Measurements from ENCODE around the gene CBR3. TPM values are rescaled to one million over a fixed set of nuclear protein-coding genes. Genes with fewer than 3 reads are reported as not detected.

CBR3 gene
- total RNA-seq, 1 experiment from 2014 or later = 1.7 TPM

- intact Hi-C loops (cut with micrococcal nuclease) = no loop called here
- RAD21 ChIA-PET (ENCODE audit: low non-redundant PET in 1 of 2, low total read pairs in 2 of 2, uncharacterized antibody in 2 of 2, unreplicated experiment in 2 of 2) = no interaction called here
- DNase-seq (ENCODE audit: low read depth, low spot score) (no peak), ATAC-seq (peak; percentile 70)
- CTCF ChIA-PET = interaction anchor here (1.7 kb wide), 1 partner anchor 48 kb away, joined by 4 read pairs; no protein-coding TSS in a partner anchor
- no peak overlapping the region for H3K9ac ChIP-seq (ENCODE audit: low read length)
- H3K9me3 ChIP-seq (ENCODE audit: control insufficient read depth in 1 of 2, insufficient read depth in 1 of 2, low read depth in 1 of 2, low read length in 2 of 2) = no peaks in the 10 kb centered on the region
- peaks cover 7 to 15% of the 10 kb centered on the region in 2 experiments for H3K4me1 ChIP-seq (ENCODE audit: control insufficient read depth in 1 of 2, insufficient read depth in 2 of 2, low read length in 2 of 2)
- no peak overlapping the region for H3K27ac ChIP-seq (ENCODE audit: low read depth, low read length)
- BruUV-seq (replicated peaks) = no TSS peak
- peaks cover 1% of the 10 kb centered on the region for H3K79me2 ChIP-seq (ENCODE audit: insufficient read depth, low read length)
- H3K4me3 ChIP-seq (replicated peaks in 1 of 2; ENCODE audit: low read depth in 1 of 2, low read length in 2 of 2) = no peak overlapping the region
- no peak overlapping the region for H2AFZ ChIP-seq (ENCODE audit: low read depth, low read length, poor library complexity, severe bottlenecking)
- no peaks in the 10 kb centered on the region for H3K9me2 ChIP-seq (ENCODE audit: insufficient read depth)
- no peaks in the 10 kb centered on the region for H3K27me3 ChIP-seq (ENCODE audit: insufficient read depth, low read length)
- POLR2A ChIA-PET = no interaction called here
- H3K36me3 ChIP-seq (ENCODE audit: control insufficient read depth in 1 of 2, insufficient read depth in 2 of 2, low read length in 2 of 2) = no peaks in the 10 kb centered on the region; a peak in 1 of 4 replicates
- peak overlapping the region; percentile 59 for H3K4me2 ChIP-seq (ENCODE audit: low read length)
- TF ChIP-seq POLR2A (IDR thresholded peaks at IDR 0.05; ENCODE audit: borderline replicate concordance, extremely low read depth, insufficient read depth, insufficient read length) (no peak), POLR2AphosphoS5 (IDR thresholded peaks at IDR 0.05; ENCODE audit: low read depth, low read length) (no peak), YY1 (IDR thresholded peaks at IDR 0.05; ENCODE audit: extremely low read depth, insufficient replicate concordance, low read depth, low read length) (no peak), SRF (IDR thresholded peaks at IDR 0.05; ENCODE audit: low read depth) (no peak), ATF3 (IDR thresholded peaks at IDR 0.05) (no peak), SIN3A (IDR thresholded peaks at IDR 0.05; ENCODE audit: low read depth) (no peak), JUND (IDR thresholded peaks at IDR 0.05) (no peak), CBX3 (IDR thresholded peaks at IDR 0.05; ENCODE audit: low read depth) (no peak), SP1 (IDR thresholded peaks at IDR 0.05; ENCODE audit: low read depth) (no peak), EZH2phosphoT487 (IDR thresholded peaks at IDR 0.05; ENCODE audit: borderline replicate concordance) (no peak), CTCF (IDR thresholded peaks at IDR 0.05 in 2 of 3, conservative IDR thresholded peaks at IDR 0.05 in 1 of 3; ENCODE audit: borderline replicate concordance in 1 of 3, insufficient read depth in 1 of 3, low read depth in 2 of 3, low read length in 2 of 3) (no peak)
- no peaks in the 10 kb centered on the region for H4K20me1 ChIP-seq (ENCODE audit: insufficient read depth)
Measured at GRCh38 chr21:36162631-36163030, 27.8 kb downstream of the CBR3 start.

All from HCT116 (cell line).